H1 (cell line): Measurements from ENCODE around the gene GMEB1. TPM values are rescaled to one million over a fixed set of nuclear protein-coding genes. Genes with fewer than 3 reads are reported as not detected.

Source experiments
- CTCF ChIA-PET: fragments of 300-600 bp; sonication (Branson Sonifier 250); formaldehyde crosslinking; loops from one replicate; lab custom pipeline; 2021; ENCODE audit not compliant: partially characterized antibody; lab: Charles Lee
- POLR2A ChIA-PET: fragments of 300-600 bp; sonication (Branson Sonifier 250); formaldehyde crosslinking; loops from one replicate; lab custom pipeline; 2021; ENCODE audit warnings: inconsistent platforms; ENCODE audit not compliant: partially characterized antibody; lab: Charles Lee
- DNase-seq, 2 experiments: peaks; one replicate each; pipeline versions ENCODE4 v3.0.0 to v3.0.0-alpha.2; 2010 to 2022; ENCODE audit warnings: low spot score in 2 of 2, low read depth in 1 of 2, mixed read lengths in 1 of 2
- FAIRE-seq: peaks from 2 replicates; lab custom pipeline; 2011; peaks lifted over from hg19 to GRCh38; lab: Jason Lieb, UNC
- H2AFZ ChIP-seq: 2 replicates; pipeline ENCODE4 v1.8.1; 2012; ENCODE audit warnings: low read length, inconsistent platforms
- H2AK5ac ChIP-seq: 2 replicates; pipeline ENCODE4 v1.6.1; 2013; ENCODE audit warnings: low read depth, low read length
- H2BK120ac ChIP-seq: replicated peaks from 2 replicates; pipeline ENCODE3; 2013; ENCODE audit warnings: low read depth, low read length, inconsistent platforms
- H2BK12ac ChIP-seq: 2 replicates; pipeline ENCODE4 v1.6.1; 2013; ENCODE audit warnings: low read depth, low read length
- H2BK15ac ChIP-seq: 2 replicates; pipeline ENCODE4 v1.6.1; 2013; ENCODE audit warnings: low read length
- H2BK20ac ChIP-seq: 2 replicates; pipeline ENCODE4 v1.6.1; 2013; ENCODE audit warnings: low read length
- H2BK5ac ChIP-seq: 2 replicates; pipeline ENCODE4 v1.6.1; 2013; ENCODE audit warnings: low read depth, low read length
- H3K14ac ChIP-seq: 2 replicates; pipeline ENCODE4 v1.6.1; 2013; ENCODE audit warnings: inconsistent platforms; ENCODE audit not compliant: insufficient read length
- H3K18ac ChIP-seq: 2 replicates; pipeline ENCODE4 v1.6.1; 2013; ENCODE audit warnings: low read length; ENCODE audit errors: extremely low read depth
- H3K23ac ChIP-seq: 2 replicates; pipeline ENCODE4 v1.6.1; 2013; ENCODE audit warnings: inconsistent platforms; ENCODE audit not compliant: insufficient read length
- H3K23me2 ChIP-seq: 2 replicates; pipeline ENCODE4 v1.6.1; 2013; ENCODE audit warnings: low read depth, low read length
- H3K27ac ChIP-seq: 2 replicates; pipeline ENCODE4 v1.6.1; 2011; ENCODE audit warnings: low read depth, low read length, inconsistent platforms
- H3K27me3 ChIP-seq, 4 experiments: replicated peaks in 1 of 4; 1 replicate in 1 of 4; 2 replicates in 3 of 4; pipeline versions ENCODE4 v1.6.1 to v1.8.1; 2011 to 2013; ENCODE audit warnings: low read length in 3 of 4, mild to moderate bottlenecking in 3 of 4, inconsistent platforms in 2 of 4, mixed read lengths in 2 of 4, moderate library complexity in 1 of 4; ENCODE audit not compliant: control insufficient read depth in 3 of 4, insufficient read depth in 3 of 4; ENCODE audit errors: extremely low read depth in 1 of 4
- H3K36me3 ChIP-seq, 4 experiments: 2 replicates each; pipeline versions ENCODE4 v1.6.1 to v1.8.1; 2011 to 2013; ENCODE audit warnings: mild to moderate bottlenecking in 4 of 4, low read length in 3 of 4, moderate library complexity in 2 of 4, control low read depth in 1 of 4, inconsistent platforms in 1 of 4; ENCODE audit not compliant: insufficient read depth in 4 of 4, control insufficient read depth in 2 of 4
- H3K4ac ChIP-seq: replicated peaks from 2 replicates; pipeline ENCODE3; 2013; ENCODE audit warnings: low read length, low read depth, mixed read lengths, inconsistent platforms; ENCODE audit not compliant: insufficient read length
- H3K4me1 ChIP-seq, 4 experiments: replicated peaks in 1 of 4; 1 replicate in 1 of 4; 2 replicates in 3 of 4; pipeline versions ENCODE4 v1.6.1 to v1.8.1; 2011 to 2013; ENCODE audit warnings: low read length in 3 of 4, inconsistent platforms in 2 of 4, mixed read lengths in 1 of 4; ENCODE audit not compliant: insufficient read depth in 4 of 4, control insufficient read depth in 3 of 4
- H3K4me2 ChIP-seq, 2 experiments: 2 replicates each; pipeline versions ENCODE4 v1.6.1 to v1.8.1; 2011 to 2013; ENCODE audit warnings: low read depth in 2 of 2, low read length in 2 of 2, control low read depth in 1 of 2, inconsistent platforms in 1 of 2, mild to moderate bottlenecking in 1 of 2; ENCODE audit not compliant: insufficient read depth in 1 of 2
- H3K4me3 ChIP-seq, 4 experiments: fragments of 200-600, 300-600 bp in 1 of 4; sonication (generic), shearing (Covaris generic), sonication (Bioruptor Twin) in 1 of 4; 2 replicates each; pipeline versions ENCODE4 v1.5.1 to v1.8.1; 2011 to 2016; ENCODE audit warnings: low read length in 4 of 4, low read depth in 3 of 4, control low read depth in 2 of 4, inconsistent platforms in 2 of 4, mild to moderate bottlenecking in 2 of 4, mixed read lengths in 1 of 4, moderate library complexity in 1 of 4; ENCODE audit not compliant: insufficient read depth in 2 of 4; ENCODE audit errors: extremely low read depth in 1 of 4
- H3K56ac ChIP-seq: replicated peaks from 2 replicates; pipeline ENCODE3; 2013; ENCODE audit warnings: low read depth, mild to moderate bottlenecking, mixed read lengths, low read length, inconsistent platforms; ENCODE audit not compliant: insufficient read length
- H3K79me1 ChIP-seq: 2 replicates; pipeline ENCODE4 v1.6.1; 2013; ENCODE audit warnings: low read depth, low read length, control low read depth
- H3K79me2 ChIP-seq, 2 experiments: 2 replicates each; pipeline versions ENCODE4 v1.6.1 to v1.8.1; 2012 to 2013; ENCODE audit warnings: low read length in 2 of 2, mild to moderate bottlenecking in 2 of 2, inconsistent platforms in 1 of 2; ENCODE audit not compliant: insufficient read depth in 2 of 2, control insufficient read depth in 1 of 2
- H3K9ac ChIP-seq, 4 experiments: replicated peaks in 1 of 4; 1 replicate in 1 of 4; 2 replicates in 3 of 4; pipeline versions ENCODE4 v1.6.1 to v1.8.1; 2011 to 2013; ENCODE audit warnings: low read depth in 3 of 4, low read length in 3 of 4, control low read depth in 2 of 4, mild to moderate bottlenecking in 2 of 4, moderate library complexity in 2 of 4, inconsistent platforms in 1 of 4; ENCODE audit errors: extremely low read depth in 1 of 4
- H3K9me3 ChIP-seq, 2 experiments: 2 replicates each; pipeline versions ENCODE4 v1.6.1 to v1.8.1; 2012 to 2013; ENCODE audit warnings: mild to moderate bottlenecking in 2 of 2, moderate library complexity in 2 of 2, control low read depth in 1 of 2, inconsistent platforms in 1 of 2, low read depth in 1 of 2, low read length in 1 of 2, mixed read lengths in 1 of 2; ENCODE audit not compliant: insufficient read depth in 2 of 2
- H4K20me1 ChIP-seq, 2 experiments: replicated peaks in 1 of 2; 2 replicates each; pipeline versions ENCODE3 to v1.8.1; 2011 to 2013; ENCODE audit warnings: inconsistent platforms in 2 of 2, low read length in 2 of 2, mild to moderate bottlenecking in 1 of 2; ENCODE audit not compliant: insufficient read depth in 2 of 2, control insufficient read depth in 1 of 2
- H4K5ac ChIP-seq: 2 replicates; pipeline ENCODE4 v1.6.1; 2013; ENCODE audit warnings: low read length, low read depth, mixed read lengths, inconsistent platforms; ENCODE audit not compliant: insufficient read length
- H4K8ac ChIP-seq: 2 replicates; pipeline ENCODE4 v1.8.0; 2013; ENCODE audit warnings: mild to moderate bottlenecking, moderate library complexity, low read length, inconsistent platforms; ENCODE audit not compliant: insufficient read depth; ENCODE audit errors: extremely low read depth
- H4K91ac ChIP-seq: replicated peaks from 2 replicates; pipeline ENCODE3; 2013; ENCODE audit warnings: low read length, mixed read lengths, inconsistent platforms; ENCODE audit not compliant: insufficient read length
- POLR2AphosphoS5 ChIP-seq: IDR thresholded peaks from 2 replicates; pipeline ENCODE4 v1.6.1; 2011; ENCODE audit warnings: low read depth, low read length
- RBBP5 ChIP-seq: IDR thresholded peaks from 2 replicates; pipeline ENCODE4 v1.7.1; 2012; ENCODE audit warnings: low read depth, mild to moderate bottlenecking, inconsistent platforms, low read length, moderate library complexity, borderline replicate concordance
- TEAD4 ChIP-seq: IDR thresholded peaks from 2 replicates; pipeline ENCODE4 v1.6.1; 2012; ENCODE audit warnings: low read depth, low read length, inconsistent platforms, mixed read lengths
- WGBS, 2 experiments: shearing (Covaris generic) in 1 of 2; methylation state at CpG; one replicate each; pipeline versions ENCODE4 v1.1.6 to v1.1.7; 2013 to 2015; ENCODE audit warnings: low lambda C conversion rate in 2 of 2, mixed read lengths in 2 of 2, inconsistent platforms in 1 of 2, low coverage in 1 of 2, missing lambda C conversion rate in 1 of 2; ENCODE audit not compliant: insufficient replicate concordance in 2 of 2, insufficient coverage in 1 of 2, insufficient read length in 1 of 2; ENCODE audit errors: extremely low coverage in 1 of 2, missing lambda C conversion rate in 1 of 2; 5-methylcytosine and 5-hydroxymethylcytosine counted together
- polyA plus RNA-seq, 7 experiments: library from polyadenylated mRNA; depleted of rRNA in 3 of 7; stranded (reverse) in 5 of 7; unstranded in 2 of 7; fragments of >200 nt in 5 of 7; fragments of 200-250 nt in 2 of 7; gene quantifications; 1 replicate in 5 of 7; 2 replicates in 1 of 7; 4 replicates in 1 of 7; pipeline versions ENCODE4 v1.2.1 to v1.2.3, GENCODE V29; 2011 to 2013; ENCODE audit warnings: missing spikeins in 2 of 7, mixed read lengths in 2 of 7
- total RNA-seq: library from RNA; stranded (reverse); fragmentation: NEBNext Ultra II Directional; extraction: Animal tissue kit (Norgen Biotek cat#: 25700); gene quantifications from 2 replicates; pipeline ENCODE4 v1.2.1, GENCODE V29; 2021

GMEB1 gene
- total and polyA plus RNA-seq, 2 of the 8 experiments (the other 6 are each of a cell fraction or from before 2014, with no cell fraction given) = 13.3 to 26.2 TPM

DNA sequence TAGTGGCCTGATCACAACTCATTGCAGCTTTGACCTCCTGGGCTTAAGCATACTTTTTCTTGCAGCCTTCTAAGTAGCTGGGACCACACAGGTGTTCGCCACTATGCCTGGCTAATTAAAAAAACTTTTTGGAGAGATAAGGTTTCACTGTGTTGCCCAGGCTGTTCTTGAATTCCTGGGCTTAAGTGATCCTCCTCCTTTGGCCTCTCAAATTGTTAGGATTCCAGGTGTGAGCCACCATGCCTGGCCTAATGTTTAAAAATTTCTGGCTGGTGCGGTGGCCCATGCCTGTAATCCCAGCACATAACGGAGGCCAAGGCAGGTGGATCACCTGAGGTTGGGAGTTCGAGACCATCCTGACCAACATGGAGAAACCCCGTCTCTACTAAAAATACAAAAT, 92.6 kb downstream of the GMEB1 start:
- no peak overlapping the region for H2BK20ac ChIP-seq
- no peak overlapping the region for H4K91ac ChIP-seq
- FAIRE-seq (no peak), DNase-seq (no peak)
- H3K27me3 ChIP-seq = no peaks in the 10 kb centered on the region
- no peak overlapping the region for H2BK12ac ChIP-seq
- no peak overlapping the region for H2BK15ac ChIP-seq
- peaks cover 0 to 2% (median under 1%) of the 10 kb centered on the region in 4 experiments; a peak in 2 of 7 replicates for H3K4me1 ChIP-seq
- no peak overlapping the region for H4K8ac ChIP-seq
- H3K4me2 ChIP-seq = no peak overlapping the region
- H3K36me3 ChIP-seq = peaks cover 3 to 51% (median 5%) of the 10 kb centered on the region in 4 experiments; a peak in 4 of 8 replicates
- ChIA-PET POLR2A (interaction anchor here (1.5 to 18.9 kb wide), 5 partner anchors 9 to 113 kb away, joined by 5 to 369 read pairs (median 36); partner anchors contain the start of genes RNU11 and YTHDF2), CTCF (interaction anchor here (0.6 to 3.2 kb wide), 3 partner anchors 14 to 116 kb away, joined by 3 to 13 read pairs (median 3); no protein-coding TSS in a partner anchor)
- peaks cover 5% of the 10 kb centered on the region for H3K79me1 ChIP-seq
- H3K23ac ChIP-seq = no peak overlapping the region
- no peak overlapping the region for H3K4me3 ChIP-seq
- H2AFZ ChIP-seq = no peak overlapping the region
- no peaks in the 10 kb centered on the region for H3K23me2 ChIP-seq
- H3K18ac ChIP-seq = no peak overlapping the region
- no peak overlapping the region for H3K4ac ChIP-seq
- H3K56ac ChIP-seq = no peak overlapping the region
- H3K27ac ChIP-seq = no peak overlapping the region
- H2AK5ac ChIP-seq = no peak overlapping the region
- peaks cover 39 to 99% of the 10 kb centered on the region in 2 experiments for H3K79me2 ChIP-seq
- no peak overlapping the region for H2BK120ac ChIP-seq
- H4K5ac ChIP-seq = no peak overlapping the region
- no peaks in the 10 kb centered on the region for H3K9me3 ChIP-seq
- H2BK5ac ChIP-seq = no peak overlapping the region
- no peak overlapping the region for H3K9ac ChIP-seq
- WGBS, 2 experiments = 87% methylated on average over 5 of the region's 5 CpGs; no CpG with 5 or more reads in 1 of the 2 experiments
- TF ChIP-seq TEAD4 (0 out of 2 replicates have a peak, but pooled peaks have one; percentile 24), POLR2AphosphoS5 (peak; percentile 35; the same call in 1 of the 2 replicates), RBBP5 (no peak)
- no peak overlapping the region for H3K14ac ChIP-seq
- H4K20me1 ChIP-seq = peaks cover 28 to 29% of the 10 kb centered on the region in 2 experiments
